ENCODE measurements around the gene YPEL2.
"Not testable (repeated sequence)": the region's sequence is repeated elsewhere in the genome, so short reads cannot be mapped to it uniquely, and the experiment has no call there.

GRCh38 chr17:59290302-59290998 lies 41.0 kb upstream of the YPEL2 start:
- TF ChIP-seq ZNF138 (CRISPR knock-in tag; conservative IDR thresholded peaks at IDR 0.05); JUN (CRISPR knock-in tag; IDR thresholded peaks at IDR 0.05); NR3C1 (CRISPR knock-in tag; conservative IDR thresholded peaks at IDR 0.05; ENCODE audit: low read depth); ATF1 (CRISPR knock-in tag; IDR thresholded peaks at IDR 0.05): not testable (repeated sequence)
- TF ChIP-seq, protein P1, sequence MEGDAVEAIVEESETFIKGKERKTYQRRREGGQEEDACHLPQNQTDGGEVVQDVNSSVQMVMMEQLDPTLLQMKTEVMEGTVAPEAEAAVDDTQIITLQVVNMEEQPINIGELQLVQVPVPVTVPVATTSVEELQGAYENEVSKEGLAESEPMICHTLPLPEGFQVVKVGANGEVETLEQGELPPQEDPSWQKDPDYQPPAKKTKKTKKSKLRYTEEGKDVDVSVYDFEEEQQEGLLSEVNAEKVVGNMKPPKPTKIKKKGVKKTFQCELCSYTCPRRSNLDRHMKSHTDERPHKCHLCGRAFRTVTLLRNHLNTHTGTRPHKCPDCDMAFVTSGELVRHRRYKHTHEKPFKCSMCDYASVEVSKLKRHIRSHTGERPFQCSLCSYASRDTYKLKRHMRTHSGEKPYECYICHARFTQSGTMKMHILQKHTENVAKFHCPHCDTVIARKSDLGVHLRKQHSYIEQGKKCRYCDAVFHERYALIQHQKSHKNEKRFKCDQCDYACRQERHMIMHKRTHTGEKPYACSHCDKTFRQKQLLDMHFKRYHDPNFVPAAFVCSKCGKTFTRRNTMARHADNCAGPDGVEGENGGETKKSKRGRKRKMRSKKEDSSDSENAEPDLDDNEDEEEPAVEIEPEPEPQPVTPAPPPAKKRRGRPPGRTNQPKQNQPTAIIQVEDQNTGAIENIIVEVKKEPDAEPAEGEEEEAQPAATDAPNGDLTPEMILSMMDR (IDR thresholded peaks at IDR 0.05) = not testable (repeated sequence)
- TF ChIP-seq ZBTB43 (CRISPR knock-in tag; IDR thresholded peaks at IDR 0.05) (0 out of 2 replicates have a peak, but pooled peaks have one; percentile 45), USF2 (CRISPR knock-in tag; IDR thresholded peaks at IDR 0.05) (peak; percentile 48; the same call in 1 of the 2 replicates)
- TF ChIP-seq, protein P2, sequence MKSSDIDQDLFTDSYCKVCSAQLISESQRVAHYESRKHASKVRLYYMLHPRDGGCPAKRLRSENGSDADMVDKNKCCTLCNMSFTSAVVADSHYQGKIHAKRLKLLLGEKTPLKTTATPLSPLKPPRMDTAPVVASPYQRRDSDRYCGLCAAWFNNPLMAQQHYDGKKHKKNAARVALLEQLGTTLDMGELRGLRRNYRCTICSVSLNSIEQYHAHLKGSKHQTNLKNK (CRISPR knock-in tag; IDR thresholded peaks at IDR 0.05) = not testable (repeated sequence)

All from WTC11 (cell line).